DMS79 treated with DMSO at 0.1 percent for 48 hours (cell line): ENCODE results near the gene RASSF10.
A peak's percentile ranks its signal among the peaks of the same experiment; 100 is the strongest.

Source experiments
- DNase-seq: peaks from one replicate; lab custom pipeline; 2025; lab: John Stamatoyannopoulos, UW

Gene RASSF10

GRCh38 chr11:12994476-12994875 is 14.6 kb upstream of the RASSF10 start:
- DNase-seq = no peak

GRCh38 chr11:12995188-12995587 is 13.9 kb upstream of the RASSF10 start:
- DNase-seq = no peak

- no peak for DNase-seq
These were observed 13.3 kb upstream of the RASSF10 start for GRCh38 chr11:12995823-12996222.

GRCh38 chr11:12997168-12997567 is 11.9 kb upstream of the RASSF10 start:
- DNase-seq = no peak

GRCh38 chr11:12998336-12998735 is 10.8 kb upstream of the RASSF10 start:
- DNase-seq = no peak

GRCh38 chr11:12999597-12999996 is 9.5 kb upstream of the RASSF10 start:
- no peak for DNase-seq

- no peak for DNase-seq
These were observed 9.0 kb upstream of the RASSF10 start for GRCh38 chr11:13000116-13000515.

GRCh38 chr11:13000721-13001120 is 8.4 kb upstream of the RASSF10 start:
- DNase-seq = no peak

GRCh38 chr11:13003736-13004493 is 5.2 kb upstream of the RASSF10 start:
- no peak for DNase-seq

GRCh38 chr11:13007182-13008060 is 1.7 kb upstream of the RASSF10 start:
- no peak for DNase-seq

GRCh38 chr11:13008061-13008435 is 1.1 kb upstream of the RASSF10 start:
- DNase-seq = peak; percentile 6

GRCh38 chr11:13009476-13009920 is 382 bp downstream of the RASSF10 start:
- DNase-seq = no peak

- DNase-seq = peak; percentile 60
These were observed 1.0 kb downstream of the RASSF10 start for GRCh38 chr11:13009921-13010748.

- DNase-seq = no peak
These were observed 1.8 kb downstream of the RASSF10 start for GRCh38 chr11:13010749-13011465.

GRCh38 chr11:13011466-13012055 is 2.4 kb downstream of the RASSF10 start:
- no peak for DNase-seq

GRCh38 chr11:13012056-13012661 is 3.0 kb downstream of the RASSF10 start:
- DNase-seq = peak; percentile 26

GRCh38 chr11:13013054-13013488 is 4.0 kb downstream of the RASSF10 start:
- DNase-seq = no peak

- no peak for DNase-seq
These were observed 6.6 kb downstream of the RASSF10 start for GRCh38 chr11:13015753-13016152.

- no peak for DNase-seq
These were observed 7.3 kb downstream of the RASSF10 start for GRCh38 chr11:13016415-13016814.

GRCh38 chr11:13019313-13019712 is 10.2 kb downstream of the RASSF10 start:
- no peak for DNase-seq

- DNase-seq = no peak
These were observed 14.3 kb downstream of the RASSF10 start for GRCh38 chr11:13023423-13023822.
